HCT116 (cell line): ENCODE results near the gene DENND11. TPM values are rescaled to one million over a fixed set of nuclear protein-coding genes. Genes with fewer than 3 reads are reported as not detected.

ENCODE experiments used
- ATAC-seq: fragments of 200-7000 bp; cut with Tn5 transposase; 2 replicates; pipeline ENCODE4 v1.9.1; 2020; ENCODE audit warnings: mild to moderate bottlenecking, moderate library complexity
- BruUV-seq: library from RNA; stranded (reverse); fragments of 400-500 nt; replicated peaks from 2 replicates; lab custom pipeline; 2021; lab: Mats Ljungman, UMichigan
- CTCF ChIA-PET: fragments of 300-600 bp; sonication (Branson Sonifier 250); formaldehyde crosslinking; loops from one replicate; lab custom pipeline; 2021; ENCODE audit warnings: antibody characterized with exemption; lab: Charles Lee
- POLR2A ChIA-PET: fragments of 300-600, 350-600 bp; sonication (Branson Sonifier 250); formaldehyde crosslinking; loops from one replicate; lab custom pipeline; 2021; ENCODE audit warnings: antibody characterized with exemption; lab: Charles Lee
- RAD21 ChIA-PET, 2 experiments: fragments of 300-600 bp; sonication (Branson Sonifier 250); formaldehyde crosslinking; loops; one replicate each; lab custom pipeline; 2023; ENCODE audit warnings: low total read pairs in 2 of 2; ENCODE audit not compliant: uncharacterized antibody in 2 of 2, unreplicated experiment in 2 of 2, low non-redundant PET in 1 of 2; lab: Charles Lee
- DNase-seq: peaks from one replicate; pipeline ENCODE4 v3.0.0-alpha.2; 2010; ENCODE audit warnings: low read depth, low spot score
- H2AFZ ChIP-seq: fragments of 200-600 bp; shearing (Covaris generic), sonication (generic); 2 replicates; pipeline ENCODE4 v1.6.1; 2017; ENCODE audit warnings: low read depth, mixed run types, mixed read lengths, antibody characterized with exemption, low read length; ENCODE audit not compliant: poor library complexity, severe bottlenecking
- H3K27ac ChIP-seq: 2 replicates; pipeline ENCODE4 v1.5.1; 2012; ENCODE audit warnings: low read depth, low read length
- H3K27me3 ChIP-seq: fragments of 200-600 bp; sonication (generic); 2 replicates; pipeline ENCODE4 v1.6.1; 2016; ENCODE audit warnings: mixed run types, low read length, mixed read lengths; ENCODE audit not compliant: insufficient read depth
- H3K36me3 ChIP-seq, 2 experiments: fragments of 200-500 bp in 1 of 2; fragments of 200-600 bp in 1 of 2; sonication (Bioruptor generic) in 1 of 2; sonication (generic) in 1 of 2; 2 replicates each; pipeline versions ENCODE4 v1.5.1 to v1.6.1; 2014 to 2016; ENCODE audit warnings: low read length in 2 of 2, inconsistent platforms in 1 of 2, mixed read lengths in 1 of 2, mixed run types in 1 of 2; ENCODE audit not compliant: insufficient read depth in 2 of 2, control insufficient read depth in 1 of 2
- H3K4me1 ChIP-seq, 2 experiments: fragments of 200-600 bp in 1 of 2; sonication (generic) in 1 of 2; 2 replicates each; pipeline versions ENCODE4 v1.5.1 to v1.6.1; 2012 to 2017; ENCODE audit warnings: low read length in 2 of 2, inconsistent platforms in 1 of 2, mild to moderate bottlenecking in 1 of 2, mixed read lengths in 1 of 2, mixed run types in 1 of 2, moderate library complexity in 1 of 2; ENCODE audit not compliant: insufficient read depth in 2 of 2, control insufficient read depth in 1 of 2
- H3K4me2 ChIP-seq: fragments of 200-600 bp; sonication (generic); 2 replicates; pipeline ENCODE4 v1.6.1; 2017; ENCODE audit warnings: mixed run types, low read length, mixed read lengths
- H3K4me3 ChIP-seq, 2 experiments: fragments of 200-600 bp in 1 of 2; sonication (generic) in 1 of 2; replicated peaks in 1 of 2; 2 replicates each; pipeline ENCODE4 v1.5.1; 2011 to 2016; ENCODE audit warnings: low read length in 2 of 2, control low read depth in 1 of 2, low read depth in 1 of 2, mild to moderate bottlenecking in 1 of 2, mixed read lengths in 1 of 2, mixed run types in 1 of 2
- H3K79me2 ChIP-seq: fragments of 200-600 bp; sonication (generic); 2 replicates; pipeline ENCODE4 v1.6.1; 2017; ENCODE audit warnings: mild to moderate bottlenecking, mixed run types, low read length, moderate library complexity, mixed read lengths; ENCODE audit not compliant: insufficient read depth
- H3K9ac ChIP-seq: fragments of 200-600 bp; sonication (generic); 2 replicates; pipeline ENCODE4 v1.6.1; 2016; ENCODE audit warnings: low read length, mixed read lengths
- H3K9me2 ChIP-seq: fragments of 200-600 bp; sonication (generic), shearing (Covaris generic); 2 replicates; pipeline ENCODE4 v1.6.1; 2017; ENCODE audit warnings: mixed run types, mild to moderate bottlenecking, moderate library complexity; ENCODE audit not compliant: insufficient read depth
- H3K9me3 ChIP-seq, 2 experiments: fragments of 200-500 bp in 1 of 2; fragments of 200-600 bp in 1 of 2; sonication (Bioruptor generic) in 1 of 2; sonication (generic) in 1 of 2; 2 replicates each; pipeline ENCODE4 v1.6.1; 2014 to 2017; ENCODE audit warnings: low read length in 2 of 2, mixed read lengths in 2 of 2, inconsistent platforms in 1 of 2, low read depth in 1 of 2, mild to moderate bottlenecking in 1 of 2, mixed run types in 1 of 2, moderate library complexity in 1 of 2; ENCODE audit not compliant: control insufficient read depth in 1 of 2, insufficient read depth in 1 of 2
- H4K20me1 ChIP-seq: fragments of 200-600 bp; sonication (generic), shearing (Covaris generic); 2 replicates; pipeline ENCODE4 v1.6.1; 2017; ENCODE audit warnings: mixed run types, mild to moderate bottlenecking, moderate library complexity; ENCODE audit not compliant: insufficient read depth
- ATF3 ChIP-seq: IDR thresholded peaks from 2 replicates; pipeline ENCODE4 v1.6.1; 2012
- CBX3 ChIP-seq: IDR thresholded peaks from 2 replicates; pipeline ENCODE4 v1.6.1; 2012; ENCODE audit warnings: low read depth
- CEBPB ChIP-seq: IDR thresholded peaks from 2 replicates; pipeline ENCODE4 v1.6.1; 2012; ENCODE audit warnings: low read depth
- EGR1 ChIP-seq: IDR thresholded peaks from 2 replicates; pipeline ENCODE4 v1.6.1; 2012; ENCODE audit warnings: low read depth
- FOSL1 ChIP-seq: IDR thresholded peaks from 2 replicates; pipeline ENCODE4 v1.6.1; 2012; ENCODE audit warnings: low read depth
- JUND ChIP-seq: IDR thresholded peaks from 2 replicates; pipeline ENCODE4 v1.6.1; 2012
- POLR2A ChIP-seq: IDR thresholded peaks from 2 replicates; pipeline ENCODE4 v1.7.0; 2011; ENCODE audit warnings: borderline replicate concordance; ENCODE audit not compliant: insufficient read depth, insufficient read length; ENCODE audit errors: extremely low read depth
- POLR2AphosphoS5 ChIP-seq: IDR thresholded peaks from 2 replicates; pipeline ENCODE4 v1.6.1; 2011; ENCODE audit warnings: mild to moderate bottlenecking, low read depth, low read length, moderate library complexity
- RAD21 ChIP-seq: IDR thresholded peaks from 2 replicates; pipeline ENCODE4 v1.6.1; 2012; ENCODE audit warnings: low read depth, mild to moderate bottlenecking
- SIN3A ChIP-seq: IDR thresholded peaks from 2 replicates; pipeline ENCODE4 v1.6.1; 2012; ENCODE audit warnings: low read depth
- ZBTB33 ChIP-seq: IDR thresholded peaks from 2 replicates; pipeline ENCODE4 v1.6.1; 2011; ENCODE audit warnings: mild to moderate bottlenecking, low read length, moderate library complexity; ENCODE audit not compliant: insufficient replicate concordance; ENCODE audit errors: extremely low read depth
- ZNF274 ChIP-seq: fragments of 200-500 bp; sonication (Bioruptor generic); IDR thresholded peaks from 2 replicates; pipeline ENCODE4 v1.6.1; 2014; ENCODE audit warnings: mild to moderate bottlenecking, low read depth, low read length, inconsistent platforms
- intact Hi-C: fragments of 100-400 bp; cut with micrococcal nuclease; formaldehyde crosslinking; loops from 2 replicates; pipeline ENCODE4 v1.10.0; 2022
- total RNA-seq: library from RNA; stranded (reverse); gene quantifications from one replicate; pipeline ENCODE4 v1.2.1, GENCODE V29; 2021; ENCODE audit not compliant: unreplicated experiment

Gene DENND11
- total RNA-seq, 1 experiment from 2014 or later = 23.4 TPM

- no peak overlapping the region for H3K9ac ChIP-seq
- no peaks in the 10 kb centered on the region for H4K20me1 ChIP-seq
- no TSS peak for BruUV-seq
- no peaks in the 10 kb centered on the region for H3K4me1 ChIP-seq
- no peaks in the 10 kb centered on the region for H3K9me2 ChIP-seq
- TF ChIP-seq POLR2A (no peak), CBX3 (no peak), EGR1 (no peak), JUND (no peak), SIN3A (no peak), RAD21 (no peak), CEBPB (no peak), ZNF274 (no peak), POLR2AphosphoS5 (no peak), ATF3 (no peak), ZBTB33 (no peak), FOSL1 (no peak)
- no peaks in the 10 kb centered on the region for H3K79me2 ChIP-seq
- DNase-seq (no peak), ATAC-seq (no peak)
- H3K27me3 ChIP-seq = no peaks in the 10 kb centered on the region
- H3K36me3 ChIP-seq = peaks cover 3 to 4% of the 10 kb centered on the region in 2 experiments; a peak in 2 of 4 replicates
- no peak overlapping the region for H3K27ac ChIP-seq
- no peak overlapping the region for H3K4me3 ChIP-seq
- H3K9me3 ChIP-seq = no peaks in the 10 kb centered on the region
- ChIA-PET CTCF (no interaction called here), RAD21 (no interaction called here), POLR2A (no interaction called here)
- H2AFZ ChIP-seq = no peak overlapping the region
- intact Hi-C loops = no loop called here
- no peak overlapping the region for H3K4me2 ChIP-seq
Observed at GRCh38 chr7:141668853-141669252, 33.1 kb downstream of the DENND11 start.
